NCI-H1436 treated with DMSO at 0.1 percent for 48 hours (cell line): ENCODE data around the gene PRSS2.
"Not testable (repeated sequence)": the region's sequence is repeated elsewhere in the genome, so short reads cannot be mapped to it uniquely, and the experiment has no call there.

Experiments used
- DNase-seq: peaks from one replicate; lab custom pipeline; 2025; lab: John Stamatoyannopoulos, UW

PRSS2 gene

GRCh38 chr7:142770661-142771352 lies at the start of gene PRSS2:
Gene PRSS2 (plus strand): TSS chr7:142770970. CDS start chr7:142770983, 13 bp downstream.
- DNase-seq: no peak

DNA sequence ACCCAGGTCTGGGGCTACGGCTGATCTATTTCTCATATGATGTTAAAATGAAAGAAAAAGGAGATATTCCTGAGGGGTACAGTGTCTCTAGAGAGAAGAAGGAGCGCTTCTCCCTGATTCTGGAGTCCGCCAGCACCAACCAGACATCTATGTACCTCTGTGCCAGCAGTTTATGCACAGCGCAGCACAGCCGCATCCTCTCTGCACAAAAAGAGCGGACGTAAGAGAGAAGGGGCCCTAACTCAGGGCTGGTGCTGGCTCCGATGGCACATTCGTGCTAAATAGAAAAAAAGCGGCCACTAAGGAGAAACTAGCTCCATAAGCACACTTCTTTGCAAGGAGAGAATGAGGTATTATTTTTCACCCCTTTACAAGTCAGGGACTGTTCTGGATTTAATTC lies 49.8 kb upstream of the PRSS2 start:
- DNase-seq: no peak

DNA sequence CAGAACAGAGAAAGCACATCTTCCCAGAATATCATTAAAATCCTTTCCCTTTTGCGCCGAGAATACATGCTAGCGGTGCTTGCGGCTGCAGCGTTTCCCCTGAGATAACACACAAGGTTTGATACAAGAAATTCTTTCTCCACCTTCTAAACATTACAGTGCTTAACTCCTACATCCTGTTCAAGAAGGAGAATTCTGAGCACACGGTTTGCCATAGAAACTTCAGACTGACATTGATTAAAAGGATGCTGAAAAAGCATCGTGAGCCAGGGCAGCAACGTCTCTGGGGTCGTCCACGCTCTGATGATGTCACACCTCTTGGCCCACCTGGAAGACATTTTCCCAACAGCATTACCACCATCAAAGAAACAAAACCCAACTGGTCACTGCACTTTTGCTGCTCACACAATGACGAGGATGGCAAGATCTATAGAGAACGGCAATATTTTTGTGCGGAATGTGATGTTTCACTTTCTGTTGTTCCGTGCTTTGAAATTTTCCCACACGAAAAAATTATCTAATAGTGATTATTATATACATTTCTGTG lies 48.4 kb upstream of the PRSS2 start:
- no peak for DNase-seq

- DNase-seq: no peak
These were observed 37.5 kb upstream of the PRSS2 start for GRCh38 chr7:142733271-142733670.

DNA sequence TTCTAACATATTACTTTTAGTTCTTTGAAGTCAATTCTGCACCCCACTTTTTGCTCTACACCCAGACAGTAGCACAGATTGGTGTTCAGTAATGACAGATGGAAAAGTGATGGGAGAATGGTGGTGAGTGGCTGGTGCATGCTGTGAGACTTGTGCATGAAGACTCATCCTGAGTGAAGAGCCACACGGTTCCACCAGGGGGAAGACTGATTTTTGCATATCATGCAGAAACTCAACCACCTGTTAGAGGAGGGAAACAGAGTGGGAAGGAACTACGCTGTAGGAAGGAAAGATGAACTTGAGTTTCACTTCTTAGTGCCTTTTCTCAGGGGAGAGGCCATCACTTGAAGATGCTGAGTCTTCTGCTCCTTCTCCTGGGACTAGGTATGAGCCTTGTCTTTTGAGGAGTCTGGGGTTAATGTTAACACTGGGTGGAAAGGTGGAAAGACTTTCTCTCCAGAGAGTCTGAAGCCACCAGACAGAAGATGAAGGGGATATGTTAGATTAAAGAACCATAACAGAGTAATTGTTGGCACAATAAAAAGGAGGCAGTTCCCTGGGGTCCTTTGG lies 30.8 kb upstream of the PRSS2 start:
- DNase-seq: no peak

- DNase-seq: no peak
These were observed 30.0 kb upstream of the PRSS2 start for GRCh38 chr7:142740786-142741185.

DNA sequence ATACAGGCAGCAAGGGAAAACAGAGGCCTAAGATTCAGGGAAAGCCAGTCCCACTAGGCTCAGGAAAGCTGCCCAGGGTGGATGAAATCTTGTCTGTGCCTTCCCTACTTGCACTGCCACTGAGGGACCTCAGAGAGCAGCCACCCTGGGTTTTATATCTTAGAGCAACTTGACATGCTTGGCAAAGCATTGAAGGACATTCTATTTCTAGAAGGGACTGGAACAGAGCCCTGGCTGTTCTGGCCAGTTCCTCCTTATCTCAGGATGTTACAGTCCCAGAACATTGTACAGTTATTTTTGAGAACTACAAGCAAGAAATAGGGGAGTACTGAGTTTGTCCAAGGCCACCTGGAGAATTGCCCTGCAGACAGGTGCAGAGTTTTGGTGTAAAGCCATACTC lies 28.8 kb upstream of the PRSS2 start:
- not testable (repeated sequence) for DNase-seq

DNA sequence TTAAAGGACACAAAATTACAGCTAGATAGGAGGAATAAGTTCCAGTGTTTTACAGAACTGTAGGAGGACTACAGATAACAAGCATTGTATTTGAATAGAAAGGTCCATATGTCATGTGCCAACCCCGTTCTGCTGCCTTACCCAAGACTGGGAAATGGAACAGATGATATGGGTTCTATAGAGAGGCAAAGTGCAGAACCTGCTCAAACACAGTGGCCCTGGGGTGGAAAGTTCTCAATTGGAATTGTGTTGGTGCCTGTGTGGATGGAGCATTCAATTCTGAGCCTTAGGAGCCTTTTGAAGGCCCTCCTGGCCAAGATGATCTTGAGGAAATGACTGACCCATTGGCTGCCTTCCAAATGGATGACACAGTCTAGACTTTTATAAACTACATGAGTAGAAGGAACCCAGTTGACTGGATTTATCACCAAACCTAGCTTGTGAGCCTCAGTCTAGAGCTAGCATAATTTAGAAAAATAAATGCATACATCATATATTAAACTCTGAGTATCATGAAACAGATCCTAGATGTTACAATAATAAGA lies 25.6 kb upstream of the PRSS2 start:
- DNase-seq: no peak

DNA sequence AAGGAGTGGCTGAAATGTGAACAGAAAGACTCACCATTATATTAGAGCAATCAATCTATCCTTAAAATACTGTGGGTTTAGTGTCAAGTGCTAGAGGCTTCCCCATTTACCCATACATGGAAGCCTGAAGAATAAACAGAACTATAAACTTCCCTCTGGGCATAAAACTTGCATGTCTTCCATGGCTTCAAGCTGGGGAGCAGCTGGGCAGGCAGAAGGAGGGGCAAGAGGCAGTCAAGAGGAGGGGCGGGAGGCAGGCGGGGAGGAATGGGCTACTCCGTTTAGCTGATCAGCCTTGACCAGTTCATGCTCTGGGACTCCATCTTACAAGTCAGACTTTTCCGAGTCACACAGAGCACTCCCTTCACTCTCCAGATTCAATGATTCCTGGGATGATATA lies 25.0 kb upstream of the PRSS2 start:
- DNase-seq: no peak

- no peak for DNase-seq
These were observed 24.5 kb upstream of the PRSS2 start for GRCh38 chr7:142746264-142746663.

- not testable (repeated sequence) for DNase-seq
These were observed 22.4 kb upstream of the PRSS2 start for GRCh38 chr7:142748410-142748809.

DNA sequence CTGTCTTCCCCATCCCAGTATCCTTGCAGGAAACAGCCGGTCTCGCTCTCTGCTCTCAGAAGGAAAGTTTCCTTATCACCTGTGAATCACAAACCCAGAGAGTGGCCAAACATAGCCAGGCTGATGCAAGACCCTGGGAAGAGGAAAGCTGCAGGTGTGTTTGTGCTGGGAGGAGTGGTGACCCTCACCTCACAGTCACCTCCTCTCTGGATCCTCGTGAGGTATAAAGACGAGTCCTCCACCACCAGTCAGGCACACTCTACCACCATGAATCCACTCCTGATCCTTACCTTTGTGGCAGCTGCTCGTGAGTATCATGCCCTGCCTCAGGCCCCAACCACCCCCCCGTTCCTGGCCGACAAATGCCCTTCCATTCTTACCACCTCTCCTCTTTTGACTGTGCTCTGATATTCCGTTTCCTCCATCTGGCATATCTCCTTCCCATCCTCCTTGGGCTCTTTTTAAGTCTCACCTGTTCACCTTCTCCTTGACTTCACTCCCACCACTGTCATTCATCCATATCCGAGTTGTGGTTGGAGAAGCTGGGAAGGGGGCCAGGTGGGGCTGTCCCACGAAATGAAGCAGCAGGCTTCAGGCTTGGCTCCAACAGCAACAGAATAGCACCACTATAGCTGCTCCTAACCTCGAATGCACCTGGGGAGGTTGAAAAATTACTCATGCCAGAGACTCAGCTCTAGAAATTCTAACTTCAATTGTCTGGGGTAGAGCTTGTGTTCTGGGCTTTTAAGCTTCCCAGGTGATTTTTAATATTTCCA lies 21.4 kb upstream of the PRSS2 start, which contains the start of gene PRSS1:
Gene PRSS1 (plus strand): TSS at position 255 of the 776 bp plus-strand sequence. CDS start 13 bp downstream, at position 268.
- DNase-seq: no peak

- DNase-seq: no peak
These were observed 20.3 kb upstream of the PRSS2 start for GRCh38 chr7:142750321-142750938.

- not testable (repeated sequence) for DNase-seq
These were observed 19.1 kb upstream of the PRSS2 start for GRCh38 chr7:142751526-142752175.

GRCh38 chr7:142752376-142753225 lies 18.2 kb upstream of the PRSS2 start:
- DNase-seq: no peak

GRCh38 chr7:142753366-142753765 lies 17.4 kb upstream of the PRSS2 start:
- no peak for DNase-seq

DNA sequence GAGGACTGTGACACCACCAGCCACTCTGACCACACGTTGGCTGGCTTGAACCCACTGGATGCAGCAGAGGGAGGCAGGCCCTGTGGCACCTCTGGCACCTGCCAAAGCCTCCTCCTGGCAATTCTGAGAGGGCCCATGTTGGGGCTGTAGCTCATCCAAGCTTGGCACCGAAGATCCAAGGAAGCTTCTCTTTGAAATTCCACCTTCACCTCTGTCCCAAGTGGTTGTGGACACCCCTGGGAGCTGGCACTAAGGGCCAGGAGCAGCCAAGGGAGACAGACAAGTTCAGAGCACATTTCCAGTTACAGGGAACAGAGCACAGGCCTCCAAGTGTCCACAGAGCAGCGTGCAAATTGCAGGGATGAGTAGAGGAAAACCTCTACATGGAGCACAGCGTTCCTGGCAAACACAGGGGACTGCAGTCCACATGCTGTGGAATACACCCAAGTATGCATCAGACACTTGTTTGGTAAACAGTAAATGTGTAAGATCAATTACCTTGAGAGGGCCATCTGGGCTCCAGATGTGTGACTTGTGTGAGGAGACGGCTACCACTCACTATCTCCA lies 16.8 kb upstream of the PRSS2 start:
- DNase-seq: not testable (repeated sequence)

DNA sequence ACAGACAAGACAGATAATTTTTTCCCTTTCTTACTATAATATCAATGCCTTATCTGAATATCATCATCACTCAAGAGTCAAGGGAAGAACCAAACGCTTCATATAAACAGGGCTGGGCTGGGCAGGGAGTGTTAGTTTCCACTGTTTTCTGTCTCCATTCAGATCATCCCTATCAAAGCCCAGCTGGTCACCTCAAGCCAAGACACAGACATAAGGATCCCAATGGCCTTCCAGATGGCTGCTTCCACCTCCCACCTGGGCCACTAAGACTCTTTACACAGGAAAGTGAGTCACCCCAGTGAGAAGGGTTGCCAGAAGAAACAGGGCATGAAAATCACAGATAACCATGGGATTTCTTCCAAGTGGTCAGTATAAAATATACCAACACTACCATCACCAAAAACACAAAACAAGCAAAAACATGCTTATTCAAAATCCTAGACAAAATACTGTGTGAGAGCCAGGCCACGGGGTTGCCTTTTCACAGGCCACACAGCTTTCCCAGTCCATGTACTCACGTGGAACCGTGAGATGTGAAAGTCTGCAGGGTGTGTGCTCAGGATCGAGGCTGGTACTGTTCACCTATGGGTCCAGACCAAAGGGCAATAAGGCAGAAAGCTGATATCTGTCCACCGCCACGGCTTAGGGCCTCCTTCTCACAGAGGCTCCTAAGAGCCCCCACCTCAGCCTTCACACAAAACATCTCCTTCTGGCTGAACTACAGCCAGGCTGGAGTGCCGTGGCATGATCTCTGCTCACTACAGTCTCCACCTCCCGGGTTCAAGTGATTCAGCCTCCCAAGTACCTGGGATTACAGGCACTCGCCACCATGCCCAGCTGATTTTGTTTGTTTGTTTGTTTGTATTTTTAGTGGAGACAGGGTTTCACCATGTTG lies 15.8 kb upstream of the PRSS2 start:
- no peak for DNase-seq

- DNase-seq: not testable (repeated sequence)
These were observed 12.5 kb upstream of the PRSS2 start for GRCh38 chr7:142758312-142758711.
